Sciatic nerve (tissue), 2 donors: ENCODE data around the gene GIGYF2. TPM values are rescaled to one million over a fixed set of nuclear protein-coding genes. Genes with fewer than 3 reads are reported as not detected.
"Not testable (repeated sequence)": the region's sequence is repeated elsewhere in the genome, so short reads cannot be mapped to it uniquely, and the experiment has no call there.

Source experiments
- ATAC-seq: fragments of 200-7000 bp; cut with Tn5 transposase; one replicate; pipeline ENCODE4 v1.9.1; 2020; ENCODE audit warnings: mild to moderate bottlenecking, moderate library complexity
- DNase-seq: peaks from one replicate; pipeline ENCODE4 v3.0.0-alpha.2; 2020; ENCODE audit warnings: low spot score
- intact Hi-C: fragments of 100-400 bp; cut with DNase I; formaldehyde crosslinking; loops from one replicate; pipeline ENCODE4 v1.14.2; 2022
- total RNA-seq: library from RNA; stranded (reverse); fragmentation: NEBNext Ultra II Directional; extraction: Animal tissue kit (Norgen Biotek cat#: 25700); gene quantifications from one replicate; pipeline ENCODE4 v1.2.1, GENCODE V29; 2021
- donor health status: DM: no; HTN: no; CAD: no.
- donor health status: DM: no; HTN: no; CAD: no.

The GIGYF2 gene
- total RNA-seq: 97.1 TPM

GRCh38 chr2:232697059-232697806, at the start of gene GIGYF2:
Gene GIGYF2, plus strand, starts transcription at chr2:232697331. Its CDS starts 37,867 bp downstream, at chr2:232735198.
- intact Hi-C loops: no loop called here
- DNase-seq: peak; percentile 98
- peak; percentile 99 for ATAC-seq

GRCh38 chr2:232649033-232649432, 48.1 kb upstream of the GIGYF2 start:
- intact Hi-C loops: no loop called here
- no peak for DNase-seq
- ATAC-seq: no peak

- intact Hi-C loops: no loop called here
- DNase-seq (no peak), ATAC-seq (no peak)
These were observed 44.7 kb upstream of the GIGYF2 start for GRCh38 chr2:232652505-232652851.

- DNase-seq: no peak
- intact Hi-C loops: no loop called here
- no peak for ATAC-seq
These were observed 43.7 kb upstream of the GIGYF2 start for GRCh38 chr2:232653441-232653840.

- no peak for ATAC-seq
- no peak for DNase-seq
- intact Hi-C loops: no loop called here
These were observed 41.7 kb upstream of the GIGYF2 start for GRCh38 chr2:232655392-232655791.

GRCh38 chr2:232658217-232658785, 38.8 kb upstream of the GIGYF2 start:
- intact Hi-C loops: no loop called here
- DNase-seq (no peak), ATAC-seq (no peak)

GRCh38 chr2:232659359-232659758, 37.8 kb upstream of the GIGYF2 start:
- ATAC-seq (no peak), DNase-seq (no peak)
- intact Hi-C loops: no loop called here

- ATAC-seq (no peak), DNase-seq (no peak)
- intact Hi-C loops: loop anchor here (10.0 kb wide), 1 partner anchor 58 kb away; no protein-coding TSS in a partner anchor
These were observed 34.5 kb upstream of the GIGYF2 start for GRCh38 chr2:232662486-232663260.

GRCh38 chr2:232666051-232666805, 30.9 kb upstream of the GIGYF2 start:
- DNase-seq: no peak
- no peak for ATAC-seq
- intact Hi-C loops: loop anchor here (10.0 kb wide), 1 partner anchor 61 kb away; no protein-coding TSS in a partner anchor

- intact Hi-C loops: loop anchor here (10.0 kb wide), 1 partner anchor 63 kb away; no protein-coding TSS in a partner anchor
- DNase-seq (no peak), ATAC-seq (no peak)
These were observed 29.0 kb upstream of the GIGYF2 start for GRCh38 chr2:232667989-232668583.

GRCh38 chr2:232668805-232669444, 28.2 kb upstream of the GIGYF2 start:
- DNase-seq (no peak), ATAC-seq (peak; percentile 79)
- intact Hi-C loops: loop anchor here (10.0 kb wide), 1 partner anchor 64 kb away; no protein-coding TSS in a partner anchor

GRCh38 chr2:232672588-232672987, 24.5 kb upstream of the GIGYF2 start:
- ATAC-seq (no peak), DNase-seq (no peak)
- intact Hi-C loops: loop anchor here (5.0 kb wide), 1 partner anchor 1865 kb away; no protein-coding TSS in a partner anchor

- intact Hi-C loops: loop anchor here (5.0 kb wide), 1 partner anchor 1863 kb away; no protein-coding TSS in a partner anchor
- DNase-seq: no peak
- ATAC-seq: no peak
These were observed 22.6 kb upstream of the GIGYF2 start for GRCh38 chr2:232674491-232674890.

- ATAC-seq (no peak), DNase-seq (no peak)
- intact Hi-C loops: no loop called here
These were observed 21.8 kb upstream of the GIGYF2 start for GRCh38 chr2:232675381-232675780.

GRCh38 chr2:232680006-232680405, 17.1 kb upstream of the GIGYF2 start:
- intact Hi-C loops: no loop called here
- ATAC-seq (no peak), DNase-seq (no peak)

- intact Hi-C loops: no loop called here
- ATAC-seq: no peak
- no peak for DNase-seq
These were observed 15.6 kb upstream of the GIGYF2 start for GRCh38 chr2:232681527-232681926.

- ATAC-seq: no peak
- intact Hi-C loops: no loop called here
These were observed 13.8 kb upstream of the GIGYF2 start for GRCh38 chr2:232683368-232683767.

GRCh38 chr2:232685391-232685790, 11.7 kb upstream of the GIGYF2 start:
- ATAC-seq, intact Hi-C loops, DNase-seq: not testable (repeated sequence)

More at GRCh38 chr2:232683368-232683767, 13.8 kb upstream of the GIGYF2 start:
- no peak for DNase-seq
